DND-41 (cell line): ENCODE data around the gene RBM44.

Experiments used
- ATAC-seq: fragments of 200-7000 bp; cut with Tn5 transposase; 3 replicates; pipeline ENCODE4 v1.9.1; 2021; ENCODE audit warnings: low read depth; ENCODE audit not compliant: insufficient read depth
- DNase-seq: peaks from one replicate; pipeline ENCODE4 v3.0.0-alpha.2; 2020
- H2AFZ ChIP-seq: 2 replicates; pipeline ENCODE4 v1.6.0; 2012; ENCODE audit warnings: low read depth, low read length
- H3K27ac ChIP-seq: 2 replicates; pipeline ENCODE4 v1.5.1; 2012; ENCODE audit warnings: low read length, inconsistent platforms
- H3K27me3 ChIP-seq: fragments of 200-600 bp; sonication (generic); 2 replicates; pipeline ENCODE4 v1.6.0; 2012; ENCODE audit warnings: low read length, mild to moderate bottlenecking, inconsistent platforms; ENCODE audit not compliant: insufficient read depth, poor library complexity
- H3K36me3 ChIP-seq: 2 replicates; pipeline ENCODE4 v1.5.1; 2012; ENCODE audit warnings: low read length, inconsistent platforms; ENCODE audit not compliant: insufficient read depth
- H3K4me1 ChIP-seq: 2 replicates; pipeline ENCODE4 v1.5.1; 2012; ENCODE audit warnings: mild to moderate bottlenecking, low read length; ENCODE audit not compliant: insufficient read depth
- H3K4me2 ChIP-seq: 2 replicates; pipeline ENCODE4 v1.6.0; 2012; ENCODE audit warnings: mild to moderate bottlenecking, moderate library complexity, low read length, inconsistent platforms; ENCODE audit not compliant: insufficient read depth
- H3K4me3 ChIP-seq, 2 experiments: fragments of 200-600 bp in 1 of 2; shearing (Covaris generic) in 1 of 2; 2 replicates each; pipeline ENCODE4 v1.5.1; 2012 to 2016; ENCODE audit warnings: inconsistent platforms in 2 of 2, low read length in 2 of 2, mild to moderate bottlenecking in 2 of 2, low read depth in 1 of 2, moderate library complexity in 1 of 2
- H3K79me2 ChIP-seq: 2 replicates; pipeline ENCODE4 v1.6.0; 2012; ENCODE audit warnings: low read length, inconsistent platforms; ENCODE audit not compliant: insufficient read depth
- H3K9ac ChIP-seq: 2 replicates; pipeline ENCODE4 v1.6.0; 2012; ENCODE audit warnings: low read depth, mild to moderate bottlenecking, inconsistent platforms, low read length, moderate library complexity
- H3K9me3 ChIP-seq: 2 replicates; pipeline ENCODE4 v1.5.1; 2012; ENCODE audit warnings: low read length, moderate library complexity, mild to moderate bottlenecking, inconsistent platforms; ENCODE audit not compliant: insufficient read depth, severe bottlenecking
- H4K20me1 ChIP-seq: 2 replicates; pipeline ENCODE4 v1.6.0; 2012; ENCODE audit warnings: low read length; ENCODE audit not compliant: insufficient read depth
- CTCF ChIP-seq: IDR thresholded peaks from 2 replicates; pipeline ENCODE4 v1.5.1; 2012; ENCODE audit warnings: borderline replicate concordance, low read length, moderate library complexity, mild to moderate bottlenecking; ENCODE audit not compliant: poor library complexity, severe bottlenecking; ENCODE audit errors: extremely low read depth
- EZH2 ChIP-seq: IDR thresholded peaks from 3 replicates; pipeline ENCODE4 v1.6.1; 2012; ENCODE audit warnings: borderline replicate concordance, low read depth, mild to moderate bottlenecking, moderate library complexity, low read length, inconsistent platforms; ENCODE audit not compliant: severe bottlenecking

The RBM44 gene

GRCh38 chr2:237886685-237887481 is 88.3 kb downstream of the RBM44 start:
- Histone ChIP-seq H2AFZ (no peak overlapping the region), H3K27me3 (no peaks in the 10 kb centered on the region), H4K20me1 (no peaks in the 10 kb centered on the region), H3K4me2 (no peak overlapping the region), H3K36me3 (no peaks in the 10 kb centered on the region), H3K4me3 (no peak overlapping the region), H3K27ac (no peak overlapping the region), H3K4me1 (no peaks in the 10 kb centered on the region), H3K9ac (no peak overlapping the region), H3K9me3 (no peaks in the 10 kb centered on the region), H3K79me2 (no peaks in the 10 kb centered on the region)
- no peak for ATAC-seq
- DNase-seq: no peak
- TF ChIP-seq CTCF (no peak), EZH2 (no peak)

- no peak overlapping the region for H3K27ac ChIP-seq
- ATAC-seq (no peak), DNase-seq (no peak)
- H3K4me1 ChIP-seq: no peaks in the 10 kb centered on the region
- no peak overlapping the region for H3K9ac ChIP-seq
- H3K79me2 ChIP-seq: no peaks in the 10 kb centered on the region
- H3K27me3 ChIP-seq: peaks cover 3% of the 10 kb centered on the region
- H4K20me1 ChIP-seq: no peaks in the 10 kb centered on the region
- no peak overlapping the region for H2AFZ ChIP-seq
- H3K9me3 ChIP-seq: no peaks in the 10 kb centered on the region
- H3K36me3 ChIP-seq: no peaks in the 10 kb centered on the region
- no peak overlapping the region for H3K4me2 ChIP-seq
- no peak overlapping the region for H3K4me3 ChIP-seq
- no peak for TF ChIP-seq CTCF
Observed at GRCh38 chr2:237888389-237888788, 89.8 kb downstream of the RBM44 start.

GRCh38 chr2:237889016-237889415 is 90.4 kb downstream of the RBM44 start:
- ATAC-seq: no peak
- TF ChIP-seq CTCF (no peak), EZH2 (no peak)

GRCh38 chr2:237889811-237890210 is 91.2 kb downstream of the RBM44 start:
- TF ChIP-seq EZH2 (no peak), CTCF (no peak)
- no peaks in the 10 kb centered on the region for H4K20me1 ChIP-seq
- H3K79me2 ChIP-seq: no peaks in the 10 kb centered on the region
- no peak overlapping the region for H2AFZ ChIP-seq
- H3K4me1 ChIP-seq: no peaks in the 10 kb centered on the region
- H3K4me3 ChIP-seq: no peak overlapping the region
- DNase-seq (no peak), ATAC-seq (no peak)
- H3K9me3 ChIP-seq: no peaks in the 10 kb centered on the region
- H3K27me3 ChIP-seq: peaks cover 3% of the 10 kb centered on the region
- H3K4me2 ChIP-seq: no peak overlapping the region
- no peak overlapping the region for H3K27ac ChIP-seq
- H3K9ac ChIP-seq: no peak overlapping the region
- no peaks in the 10 kb centered on the region for H3K36me3 ChIP-seq

More at GRCh38 chr2:237889016-237889415, 90.4 kb downstream of the RBM44 start:
- Histone ChIP-seq H3K27me3 (peaks cover 3% of the 10 kb centered on the region), H3K79me2 (no peaks in the 10 kb centered on the region), H2AFZ (no peak overlapping the region), H3K4me3 (no peak overlapping the region), H3K4me2 (no peak overlapping the region), H3K9ac (no peak overlapping the region), H4K20me1 (no peaks in the 10 kb centered on the region), H3K36me3 (no peaks in the 10 kb centered on the region), H3K9me3 (no peaks in the 10 kb centered on the region), H3K27ac (no peak overlapping the region), H3K4me1 (no peaks in the 10 kb centered on the region)
- DNase-seq: no peak
